UCSD-AML1 (cell line): ENCODE results near the gene NUB1.

Source experiments
- DNase-seq: peaks from one replicate; lab custom pipeline; 2025; ENCODE audit not compliant: unreplicated experiment; lab: John Stamatoyannopoulos, UW

Gene NUB1

GRCh38 chr7:151376218-151376902 is 34.7 kb downstream of the NUB1 start:
- DNase-seq, result no peak

- no peak for DNase-seq
Measured at GRCh38 chr7:151377406-151377805, 35.8 kb downstream of the NUB1 start.

GRCh38 chr7:151378011-151378410 is 36.4 kb downstream of the NUB1 start:
- DNase-seq, result no peak

GRCh38 chr7:151378496-151379192 is 37.0 kb downstream of the NUB1 start:
- no peak for DNase-seq

- no peak for DNase-seq
Measured at GRCh38 chr7:151379193-151379520, 37.5 kb downstream of the NUB1 start.

GRCh38 chr7:151379534-151380198 is 38.1 kb downstream of the NUB1 start:
- no peak for DNase-seq

GRCh38 chr7:151380199-151381097 is 38.8 kb downstream of the NUB1 start:
- DNase-seq, result no peak

- no peak for DNase-seq
Measured at GRCh38 chr7:151381098-151381347, 39.4 kb downstream of the NUB1 start.

GRCh38 chr7:151381348-151382078 is 39.9 kb downstream of the NUB1 start:
- DNase-seq, result no peak

- no peak for DNase-seq
Measured at GRCh38 chr7:151382079-151382885, 40.7 kb downstream of the NUB1 start.

GRCh38 chr7:151383638-151384351 is 42.2 kb downstream of the NUB1 start:
- no peak for DNase-seq

- DNase-seq, result no peak
Measured at GRCh38 chr7:151384352-151384697, 42.7 kb downstream of the NUB1 start.

GRCh38 chr7:151384776-151385625 is 43.4 kb downstream of the NUB1 start:
- no peak for DNase-seq

GRCh38 chr7:151385626-151386300 is 44.2 kb downstream of the NUB1 start:
- DNase-seq, result no peak

GRCh38 chr7:151386301-151387160 is 44.9 kb downstream of the NUB1 start:
- DNase-seq, result no peak

- DNase-seq, result no peak
Measured at GRCh38 chr7:151387161-151388006, 45.8 kb downstream of the NUB1 start.

GRCh38 chr7:151388007-151388297 is 46.3 kb downstream of the NUB1 start:
- DNase-seq, result no peak
